Measurements from ENCODE around the gene PAIP2B.

- TF ChIP-seq CTCF (IDR thresholded peaks at IDR 0.05) (no peak), POLR2A (IDR thresholded peaks at IDR 0.05) (no peak)
Measured at GRCh38 chr2:71155846-71156245, 71.1 kb downstream of the PAIP2B start.
